Activated CD8-positive, alpha-beta memory T cell treated with anti-CD3 and anti-CD28 coated beads, Interleukin-2, amount 50 U/mL, for 24 hours (primary cell): ENCODE results near the gene PDZRN3.

ENCODE experiments used
- DNase-seq: peaks from one replicate; pipeline ENCODE4 v3.0.0-alpha.2; 2020; ENCODE audit errors: extremely low read depth

Gene PDZRN3

GRCh38 chr3:73389117-73389813 lies 235.5 kb downstream of the PDZRN3 start:
- DNase-seq = no peak

- no peak for DNase-seq
These were observed 239.2 kb downstream of the PDZRN3 start for GRCh38 chr3:73385568-73385967.

GRCh38 chr3:73384091-73384906 lies 240.4 kb downstream of the PDZRN3 start:
- DNase-seq = no peak

GRCh38 chr3:73383470-73384049 lies 241.2 kb downstream of the PDZRN3 start:
- DNase-seq = no peak

GRCh38 chr3:73381551-73381950 lies 243.2 kb downstream of the PDZRN3 start:
- no peak for DNase-seq

GRCh38 chr3:73380735-73381532 lies 243.8 kb downstream of the PDZRN3 start:
- no peak for DNase-seq

GRCh38 chr3:73379465-73379864 lies 245.3 kb downstream of the PDZRN3 start:
- DNase-seq = no peak

GRCh38 chr3:73378207-73378606 lies 246.5 kb downstream of the PDZRN3 start:
- DNase-seq = no peak

GRCh38 chr3:73365756-73366397 lies 258.9 kb downstream of the PDZRN3 start:
- no peak for DNase-seq

GRCh38 chr3:73364517-73364916 lies 260.2 kb downstream of the PDZRN3 start:
- DNase-seq = no peak

- DNase-seq = no peak
These were observed 261.6 kb downstream of the PDZRN3 start for GRCh38 chr3:73363093-73363492.

- DNase-seq = no peak
These were observed 263.1 kb downstream of the PDZRN3 start for GRCh38 chr3:73361591-73361990.

GRCh38 chr3:73353649-73354217 lies 271.0 kb downstream of the PDZRN3 start:
- DNase-seq = no peak

GRCh38 chr3:73352841-73353645 lies 271.7 kb downstream of the PDZRN3 start:
- no peak for DNase-seq

GRCh38 chr3:73351423-73352071 lies 273.2 kb downstream of the PDZRN3 start:
- no peak for DNase-seq

- DNase-seq = no peak
These were observed 273.7 kb downstream of the PDZRN3 start for GRCh38 chr3:73350996-73351395.

GRCh38 chr3:73349657-73350056 lies 275.1 kb downstream of the PDZRN3 start:
- no peak for DNase-seq

- DNase-seq = no peak
These were observed 282.7 kb downstream of the PDZRN3 start for GRCh38 chr3:73342077-73342476.

GRCh38 chr3:73341272-73341935 lies 283.3 kb downstream of the PDZRN3 start:
- DNase-seq = no peak
